Memory B cell (primary cell): ENCODE data around the gene CDX1.

Experiments used
- ATAC-seq: fragments of 150-1000 bp; cut with Tn5 transposase; 2 replicates; pipeline ENCODE4 v1.10.0; 2021; ENCODE audit warnings: low read depth, mild to moderate bottlenecking, moderate library complexity
- DNase-seq, 2 donors: peaks; one replicate each; pipeline ENCODE4 v3.0.0; 2022; ENCODE audit warnings: low spot score in 2 of 2
- H3K27ac Mint-ChIP-seq: one replicate; pipeline ENCODE4 v1.8.0; 2022; ENCODE audit warnings: mild to moderate bottlenecking, moderate library complexity, mixed read lengths
- H3K27me3 Mint-ChIP-seq: one replicate; pipeline ENCODE4 v1.8.0; 2022; ENCODE audit warnings: mixed read lengths
- H3K36me3 Mint-ChIP-seq: one replicate; pipeline ENCODE4 v1.8.0; 2022; ENCODE audit warnings: mild to moderate bottlenecking, mixed read lengths
- H3K4me1 Mint-ChIP-seq: one replicate; pipeline ENCODE4 v1.8.0; 2022; ENCODE audit warnings: mixed read lengths
- H3K4me3 Mint-ChIP-seq: one replicate; pipeline ENCODE4 v1.8.0; 2022; ENCODE audit warnings: mild to moderate bottlenecking, moderate library complexity, mixed read lengths
- H3K9me3 Mint-ChIP-seq: one replicate; pipeline ENCODE4 v1.8.0; 2022; ENCODE audit warnings: mixed read lengths

CDX1 gene

GRCh38 chr5:150172145-150172544, 5.6 kb downstream of the CDX1 start:
- H3K4me1 Mint-ChIP-seq = peaks cover 2% of the 10 kb centered on the region
- no peak overlapping the region for H3K27ac Mint-ChIP-seq
- H3K4me3 Mint-ChIP-seq = no peak overlapping the region
- ATAC-seq (no peak), DNase-seq (no peak)
- H3K36me3 Mint-ChIP-seq = no peaks in the 10 kb centered on the region
- no peaks in the 10 kb centered on the region for H3K9me3 Mint-ChIP-seq
- peaks cover 30% of the 10 kb centered on the region for H3K27me3 Mint-ChIP-seq

GRCh38 chr5:150172556-150172955, 6.0 kb downstream of the CDX1 start:
- peaks cover under 1% of the 10 kb centered on the region for H3K4me1 Mint-ChIP-seq

GRCh38 chr5:150173161-150173560, 6.6 kb downstream of the CDX1 start:
- Mint-ChIP-seq H3K27me3 (peaks cover 23% of the 10 kb centered on the region), H3K4me1 (no peaks in the 10 kb centered on the region), H3K36me3 (no peaks in the 10 kb centered on the region), H3K4me3 (no peak overlapping the region), H3K27ac (no peak overlapping the region), H3K9me3 (no peaks in the 10 kb centered on the region)
- ATAC-seq (no peak), DNase-seq (no peak)

More at GRCh38 chr5:150172556-150172955, 6.0 kb downstream of the CDX1 start:
- DNase-seq = no peak
- no peak for ATAC-seq
- H3K36me3 Mint-ChIP-seq = no peaks in the 10 kb centered on the region
- peaks cover 27% of the 10 kb centered on the region for H3K27me3 Mint-ChIP-seq
- no peak overlapping the region for H3K27ac Mint-ChIP-seq
- no peak overlapping the region for H3K4me3 Mint-ChIP-seq
- H3K9me3 Mint-ChIP-seq = no peaks in the 10 kb centered on the region

GRCh38 chr5:150174285-150174684, 7.7 kb downstream of the CDX1 start:
- Mint-ChIP-seq H3K36me3 (no peaks in the 10 kb centered on the region), H3K4me1 (no peaks in the 10 kb centered on the region), H3K4me3 (no peak overlapping the region), H3K27ac (no peak overlapping the region), H3K27me3 (peaks cover 17% of the 10 kb centered on the region), H3K9me3 (no peaks in the 10 kb centered on the region)
- DNase-seq = no peak
- no peak for ATAC-seq

GRCh38 chr5:150175076-150175475, 8.5 kb downstream of the CDX1 start:
- H3K27ac Mint-ChIP-seq = no peak overlapping the region
- no peaks in the 10 kb centered on the region for H3K36me3 Mint-ChIP-seq
- H3K4me3 Mint-ChIP-seq = no peak overlapping the region
- ATAC-seq = no peak
- H3K27me3 Mint-ChIP-seq = peaks cover 15% of the 10 kb centered on the region
- DNase-seq = no peak
- H3K9me3 Mint-ChIP-seq = no peaks in the 10 kb centered on the region
- no peaks in the 10 kb centered on the region for H3K4me1 Mint-ChIP-seq

GRCh38 chr5:150175536-150175935, 9.0 kb downstream of the CDX1 start:
- no peaks in the 10 kb centered on the region for H3K4me1 Mint-ChIP-seq
- ATAC-seq = no peak
- no peak for DNase-seq

GRCh38 chr5:150176745-150177477, 10.3 kb downstream of the CDX1 start:
- DNase-seq = no peak
- Mint-ChIP-seq H3K4me3 (no peak overlapping the region), H3K4me1 (peaks cover 3% of the 10 kb centered on the region), H3K27me3 (peaks cover 10% of the 10 kb centered on the region), H3K36me3 (no peaks in the 10 kb centered on the region), H3K27ac (no peak overlapping the region), H3K9me3 (no peaks in the 10 kb centered on the region)
- no peak for ATAC-seq

More at GRCh38 chr5:150175536-150175935, 9.0 kb downstream of the CDX1 start:
- Mint-ChIP-seq H3K27ac (no peak overlapping the region), H3K9me3 (no peaks in the 10 kb centered on the region), H3K36me3 (no peaks in the 10 kb centered on the region), H3K27me3 (peaks cover 13% of the 10 kb centered on the region), H3K4me3 (no peak overlapping the region)

GRCh38 chr5:150177721-150178120, 11.1 kb downstream of the CDX1 start:
- peaks cover 3% of the 10 kb centered on the region for H3K4me1 Mint-ChIP-seq
- no peaks in the 10 kb centered on the region for H3K9me3 Mint-ChIP-seq
- no peak overlapping the region for H3K27ac Mint-ChIP-seq
- DNase-seq (no peak), ATAC-seq (no peak)
- no peak overlapping the region for H3K4me3 Mint-ChIP-seq
- H3K27me3 Mint-ChIP-seq = peaks cover 8% of the 10 kb centered on the region
- no peaks in the 10 kb centered on the region for H3K36me3 Mint-ChIP-seq

- no peaks in the 10 kb centered on the region for H3K36me3 Mint-ChIP-seq
- no peaks in the 10 kb centered on the region for H3K9me3 Mint-ChIP-seq
- ATAC-seq = no peak
- no peak for DNase-seq
- peaks cover 3% of the 10 kb centered on the region for H3K4me1 Mint-ChIP-seq
- no peak overlapping the region for H3K27ac Mint-ChIP-seq
- peaks cover 8% of the 10 kb centered on the region for H3K27me3 Mint-ChIP-seq
- H3K4me3 Mint-ChIP-seq = no peak overlapping the region
These were observed 11.7 kb downstream of the CDX1 start for GRCh38 chr5:150178262-150178661.

GRCh38 chr5:150179019-150179620, 12.5 kb downstream of the CDX1 start:
- H3K4me3 Mint-ChIP-seq = no peak overlapping the region
- no peak for DNase-seq
- ATAC-seq = no peak
- no peaks in the 10 kb centered on the region for H3K36me3 Mint-ChIP-seq
- no peak overlapping the region for H3K27ac Mint-ChIP-seq
- H3K9me3 Mint-ChIP-seq = no peaks in the 10 kb centered on the region
- peaks cover 3% of the 10 kb centered on the region for H3K4me1 Mint-ChIP-seq
- H3K27me3 Mint-ChIP-seq = peaks cover 3% of the 10 kb centered on the region

- Mint-ChIP-seq H3K36me3 (no peaks in the 10 kb centered on the region), H3K4me3 (no peak overlapping the region), H3K27me3 (peaks cover 6% of the 10 kb centered on the region), H3K4me1 (peaks cover 5% of the 10 kb centered on the region), H3K27ac (no peak overlapping the region), H3K9me3 (no peaks in the 10 kb centered on the region)
- ATAC-seq = no peak
- no peak for DNase-seq
These were observed 13.9 kb downstream of the CDX1 start for GRCh38 chr5:150180241-150181026.

GRCh38 chr5:150181027-150181426, 14.4 kb downstream of the CDX1 start:
- Mint-ChIP-seq H3K4me3 (no peak overlapping the region), H3K9me3 (no peaks in the 10 kb centered on the region), H3K4me1 (peaks cover 5% of the 10 kb centered on the region), H3K36me3 (no peaks in the 10 kb centered on the region), H3K27me3 (peaks cover 6% of the 10 kb centered on the region), H3K27ac (no peak overlapping the region)
- no peak for DNase-seq
- ATAC-seq = no peak

- Mint-ChIP-seq H3K4me1 (peaks cover 5% of the 10 kb centered on the region), H3K4me3 (no peak overlapping the region), H3K9me3 (no peaks in the 10 kb centered on the region), H3K36me3 (no peaks in the 10 kb centered on the region), H3K27ac (no peak overlapping the region), H3K27me3 (peaks cover 10% of the 10 kb centered on the region)
- ATAC-seq (no peak), DNase-seq (no peak)
These were observed 15.4 kb downstream of the CDX1 start for GRCh38 chr5:150181766-150182545.

GRCh38 chr5:150182774-150183173, 16.2 kb downstream of the CDX1 start:
- H3K27ac Mint-ChIP-seq = no peak overlapping the region
- no peaks in the 10 kb centered on the region for H3K9me3 Mint-ChIP-seq
- DNase-seq = no peak
- H3K4me3 Mint-ChIP-seq = no peak overlapping the region
- peaks cover 5% of the 10 kb centered on the region for H3K4me1 Mint-ChIP-seq
- no peaks in the 10 kb centered on the region for H3K36me3 Mint-ChIP-seq
- ATAC-seq = no peak
- H3K27me3 Mint-ChIP-seq = peaks cover 13% of the 10 kb centered on the region
